ENCODE measurements around the gene G3BP1.
"Not testable (repeated sequence)": the region's sequence is repeated elsewhere in the genome, so short reads cannot be mapped to it uniquely, and the experiment has no call there.

The G3BP1 gene

GRCh38 chr5:151757233-151758140 is 14.3 kb upstream of the G3BP1 start:
- peak; percentile 24 for DNase-seq

GRCh38 chr5:151758141-151758429 is 13.7 kb upstream of the G3BP1 start:
- DNase-seq, result no peak

- DNase-seq, result peak; percentile 90
Measured at GRCh38 chr5:151758430-151759241, 13.1 kb upstream of the G3BP1 start, which contains the start of gene ATOX1. Gene ATOX1, minus strand, starts transcription at chr5:151758631. Its CDS starts 80 bp downstream, at chr5:151758551.

- no peak for DNase-seq
Measured at GRCh38 chr5:151764801-151765200, 7.0 kb upstream of the G3BP1 start.

- no peak for DNase-seq
Measured at GRCh38 chr5:151766975-151767374, 4.8 kb upstream of the G3BP1 start.

- no peak for DNase-seq
Measured at GRCh38 chr5:151770383-151771258, 1.1 kb upstream of the G3BP1 start.

GRCh38 chr5:151772029-151772845 is 483 bp downstream of the G3BP1 start:
- DNase-seq, result peak; percentile 34

- no peak for DNase-seq
Measured at GRCh38 chr5:151772846-151773561, 1.2 kb downstream of the G3BP1 start.

- no peak for DNase-seq
Measured at GRCh38 chr5:151773951-151774350, 2.2 kb downstream of the G3BP1 start.

GRCh38 chr5:151775025-151775606 is 3.4 kb downstream of the G3BP1 start:
- DNase-seq, result no peak

- DNase-seq, result no peak
Measured at GRCh38 chr5:151779531-151780125, 7.9 kb downstream of the G3BP1 start.

GRCh38 chr5:151780348-151780747 is 8.6 kb downstream of the G3BP1 start:
- no peak for DNase-seq

GRCh38 chr5:151781201-151781600 is 9.4 kb downstream of the G3BP1 start:
- DNase-seq, result no peak

GRCh38 chr5:151783664-151784063 is 11.9 kb downstream of the G3BP1 start:
- DNase-seq, result not testable (repeated sequence)

GRCh38 chr5:151784141-151784540 is 12.4 kb downstream of the G3BP1 start:
- DNase-seq, result no peak

GRCh38 chr5:151786468-151786867 is 14.7 kb downstream of the G3BP1 start:
- no peak for DNase-seq

GRCh38 chr5:151787817-151788216 is 16.1 kb downstream of the G3BP1 start:
- no peak for DNase-seq

- no peak for DNase-seq
Measured at GRCh38 chr5:151793358-151793757, 21.6 kb downstream of the G3BP1 start.

- DNase-seq, result no peak
Measured at GRCh38 chr5:151795426-151795825, 23.7 kb downstream of the G3BP1 start.

- no peak for DNase-seq
Measured at GRCh38 chr5:151798674-151799073, 26.9 kb downstream of the G3BP1 start.

GRCh38 chr5:151799407-151799806 is 27.7 kb downstream of the G3BP1 start:
- DNase-seq, result no peak

Data from activated CD4-positive, alpha-beta T cell treated with anti-CD3 and anti-CD28 coated beads, Interleukin-2, amount 50 U/mL, for 1 hour (primary cell).